ENCODE results near the gene ID2.

ID2 gene

DNA sequence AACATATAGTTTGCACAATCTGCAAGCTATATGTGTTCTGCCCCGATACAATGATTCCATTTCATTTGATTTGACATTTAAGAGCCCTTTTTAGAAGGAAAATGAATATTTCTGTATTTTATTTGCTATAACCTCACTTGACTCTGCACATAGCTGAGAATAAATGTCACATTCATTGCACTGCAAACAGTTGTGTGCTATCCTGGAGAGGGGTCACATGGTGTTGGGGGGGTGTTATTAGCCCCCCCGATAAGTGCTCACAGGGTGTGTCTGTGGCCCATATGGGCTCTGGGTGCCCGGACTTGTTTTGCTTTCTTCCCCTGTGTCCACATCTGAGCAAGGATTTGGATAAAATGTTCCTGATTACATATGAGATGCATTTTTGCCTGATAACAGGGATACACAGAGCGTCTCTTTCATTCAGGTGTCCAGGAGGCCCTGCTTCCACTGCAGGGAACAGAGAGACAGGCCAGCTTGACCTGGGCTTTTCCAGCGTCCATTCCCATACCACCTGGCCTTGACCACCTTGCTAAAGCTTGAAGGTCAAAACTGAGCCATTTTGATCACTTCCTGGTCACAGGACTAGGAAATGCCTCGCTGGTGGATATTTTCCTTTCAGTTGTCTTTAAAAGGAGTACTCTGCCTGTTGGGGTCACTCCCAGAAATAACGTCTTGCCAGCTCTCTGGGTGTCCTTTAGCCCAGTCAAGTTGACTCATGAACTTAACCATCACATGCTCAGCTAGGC is 38.4 kb upstream of the ID2 start:
- in situ Hi-C loops (cut with MboI; ENCODE audit: low sequenced_read_pairs, unreplicated experiment) = no loop called here
- DNase-seq (ENCODE audit: low spot score) = no peak
- TF ChIP-seq, protein P1, sequence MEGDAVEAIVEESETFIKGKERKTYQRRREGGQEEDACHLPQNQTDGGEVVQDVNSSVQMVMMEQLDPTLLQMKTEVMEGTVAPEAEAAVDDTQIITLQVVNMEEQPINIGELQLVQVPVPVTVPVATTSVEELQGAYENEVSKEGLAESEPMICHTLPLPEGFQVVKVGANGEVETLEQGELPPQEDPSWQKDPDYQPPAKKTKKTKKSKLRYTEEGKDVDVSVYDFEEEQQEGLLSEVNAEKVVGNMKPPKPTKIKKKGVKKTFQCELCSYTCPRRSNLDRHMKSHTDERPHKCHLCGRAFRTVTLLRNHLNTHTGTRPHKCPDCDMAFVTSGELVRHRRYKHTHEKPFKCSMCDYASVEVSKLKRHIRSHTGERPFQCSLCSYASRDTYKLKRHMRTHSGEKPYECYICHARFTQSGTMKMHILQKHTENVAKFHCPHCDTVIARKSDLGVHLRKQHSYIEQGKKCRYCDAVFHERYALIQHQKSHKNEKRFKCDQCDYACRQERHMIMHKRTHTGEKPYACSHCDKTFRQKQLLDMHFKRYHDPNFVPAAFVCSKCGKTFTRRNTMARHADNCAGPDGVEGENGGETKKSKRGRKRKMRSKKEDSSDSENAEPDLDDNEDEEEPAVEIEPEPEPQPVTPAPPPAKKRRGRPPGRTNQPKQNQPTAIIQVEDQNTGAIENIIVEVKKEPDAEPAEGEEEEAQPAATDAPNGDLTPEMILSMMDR (IDR thresholded peaks at IDR 0.05; ENCODE audit: borderline replicate concordance, control extremely low read depth, extremely low read depth, insufficient read depth, missing control alignments) = no peak

- TF ChIP-seq, protein P1 (IDR thresholded peaks at IDR 0.05; ENCODE audit: borderline replicate concordance, control extremely low read depth, extremely low read depth, insufficient read depth, missing control alignments) = no peak
- in situ Hi-C loops (cut with MboI; ENCODE audit: low sequenced_read_pairs, unreplicated experiment) = no loop called here
- no peak for DNase-seq (ENCODE audit: low spot score)
Observed at GRCh38 chr2:8643996-8644356, 37.9 kb upstream of the ID2 start.

DNA sequence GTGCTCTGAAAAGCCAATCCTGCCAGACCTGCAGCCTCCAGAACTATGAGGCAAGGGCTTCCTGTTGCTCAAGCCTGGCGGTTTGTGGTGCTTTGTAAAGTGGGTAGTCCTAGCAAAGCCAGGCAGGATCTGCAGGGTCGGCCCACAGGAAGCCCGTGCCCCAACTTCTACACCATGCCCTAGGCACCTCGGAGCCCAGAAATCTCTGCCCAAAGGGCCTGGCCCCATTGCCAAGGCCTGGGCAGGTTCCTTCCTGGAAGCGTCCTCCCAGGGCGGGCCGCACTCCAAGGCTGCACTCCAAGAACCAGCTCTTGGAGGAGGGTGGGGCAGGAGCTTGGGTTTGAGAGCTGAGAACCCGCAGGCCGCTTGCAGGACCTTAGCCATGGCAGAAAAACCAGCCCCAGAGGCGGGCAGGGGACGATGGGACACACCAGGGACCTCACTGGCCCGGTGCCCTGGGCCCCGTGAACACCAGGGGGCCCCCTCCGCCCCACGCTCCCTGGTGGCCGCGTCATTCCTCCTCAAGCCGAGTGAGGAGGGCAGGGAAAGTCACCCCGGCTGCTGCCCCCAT is 37.2 kb upstream of the ID2 start:
- in situ Hi-C loops (cut with MboI; ENCODE audit: low sequenced_read_pairs, unreplicated experiment) = no loop called here
- no peak for DNase-seq (ENCODE audit: low spot score)
- TF ChIP-seq, protein P1 (IDR thresholded peaks at IDR 0.05; ENCODE audit: borderline replicate concordance, control extremely low read depth, extremely low read depth, insufficient read depth, missing control alignments) = no peak

DNA sequence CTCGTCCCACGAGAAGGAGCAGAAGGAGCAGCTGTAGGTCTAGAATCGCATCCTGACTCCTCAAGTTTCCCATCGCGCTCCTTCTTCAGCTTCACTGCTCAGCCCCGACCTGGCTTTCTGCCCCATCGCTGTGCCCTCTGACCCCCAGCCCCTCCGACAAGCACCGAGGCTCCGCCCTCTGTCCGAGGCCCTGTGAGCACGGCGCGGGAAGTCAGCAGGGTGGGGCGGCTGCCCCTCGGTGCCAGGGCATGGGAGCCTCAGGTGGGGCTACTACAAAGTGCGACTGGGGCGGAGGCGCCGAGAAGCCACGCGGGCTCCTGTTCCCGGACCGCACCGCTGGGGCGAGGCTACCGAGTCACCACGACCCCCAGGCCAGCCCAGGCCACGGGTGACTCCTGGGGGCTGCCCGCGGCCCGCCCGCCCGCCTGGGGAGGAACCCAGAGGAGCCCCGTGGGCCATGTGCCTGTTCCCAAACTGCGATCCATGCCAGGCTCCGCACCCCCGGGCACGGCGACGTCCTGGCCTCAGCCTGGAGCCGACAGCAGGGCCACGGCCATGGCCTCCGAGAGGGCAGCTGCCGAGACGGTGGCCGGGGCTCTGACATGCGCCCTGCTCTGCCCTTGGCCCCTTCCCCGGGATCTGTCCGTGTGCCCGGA is 36.6 kb upstream of the ID2 start:
- no peak for DNase-seq (ENCODE audit: low spot score)
- TF ChIP-seq, protein P1 (IDR thresholded peaks at IDR 0.05; ENCODE audit: borderline replicate concordance, control extremely low read depth, extremely low read depth, insufficient read depth, missing control alignments) = no peak
- in situ Hi-C loops (cut with MboI; ENCODE audit: low sequenced_read_pairs, unreplicated experiment) = no loop called here

GRCh38 chr2:8646731-8647461 is 35.0 kb upstream of the ID2 start:
- TF ChIP-seq, protein P1 (IDR thresholded peaks at IDR 0.05; ENCODE audit: borderline replicate concordance, control extremely low read depth, extremely low read depth, insufficient read depth, missing control alignments) = no peak
- DNase-seq (ENCODE audit: low spot score) = no peak
- in situ Hi-C loops (cut with MboI; ENCODE audit: low sequenced_read_pairs, unreplicated experiment) = no loop called here

DNA sequence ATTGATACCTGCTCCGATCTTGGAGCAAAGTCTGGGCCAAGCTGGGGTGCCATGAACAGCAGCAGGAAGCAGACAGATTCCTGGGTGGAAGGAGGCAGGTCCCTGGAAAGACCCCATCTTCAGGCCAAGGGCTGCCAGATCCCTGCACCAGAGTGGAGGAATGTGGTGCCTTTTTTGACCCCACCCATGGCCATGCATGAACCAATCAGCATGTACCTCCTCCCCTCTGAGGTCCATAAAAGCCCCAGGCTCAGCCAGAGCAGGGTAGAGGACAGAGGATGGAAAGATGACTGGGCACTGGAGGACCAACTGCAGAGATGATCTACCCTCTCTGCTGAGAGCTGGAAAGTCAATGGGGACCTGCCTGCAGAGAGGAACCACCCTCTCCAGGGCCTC is 34.4 kb upstream of the ID2 start:
- in situ Hi-C loops (cut with MboI; ENCODE audit: low sequenced_read_pairs, unreplicated experiment) = no loop called here
- TF ChIP-seq, protein P1 (IDR thresholded peaks at IDR 0.05; ENCODE audit: borderline replicate concordance, control extremely low read depth, extremely low read depth, insufficient read depth, missing control alignments) = no peak

More for the DNA sequence above, 34.4 kb upstream of the ID2 start:
- DNase-seq (ENCODE audit: low spot score) = no peak

Data from GM13976 (cell line).